Tibial nerve (tissue), 4 donors: Measurements from ENCODE around the gene ZNF219. TPM values are rescaled to one million over a fixed set of nuclear protein-coding genes. Genes with fewer than 3 reads are reported as not detected.

Source experiments
- DNase-seq, 2 donors: peaks; one replicate each; pipeline ENCODE4 v3.0.0-alpha.2; 2019; ENCODE audit warnings: low spot score in 2 of 2
- H3K27ac ChIP-seq, 4 donors: fragments of 200-600 bp; sonication (generic) in 3 of 4; one replicate each; pipeline ENCODE4 v1.5.1; 2017 to 2019; ENCODE audit warnings: mild to moderate bottlenecking in 1 of 4
- H3K27me3 ChIP-seq, 2 donors: fragments of 200-600 bp; sonication (generic) in 1 of 2; one replicate each; pipeline versions ENCODE4 v1.5.1 to v1.6.0; 2017 to 2019
- H3K36me3 ChIP-seq, 3 donors: fragments of 200-600 bp; sonication (generic); one replicate each; pipeline ENCODE4 v1.5.1; 2018 to 2019
- H3K4me1 ChIP-seq, 4 donors: fragments of 200-600 bp; sonication (generic) in 3 of 4; one replicate each; pipeline ENCODE4 v1.5.1; 2017 to 2019
- H3K4me3 ChIP-seq, 4 donors: fragments of 200-600 bp; sonication (generic) in 3 of 4; one replicate each; pipeline ENCODE4 v1.5.1; 2017 to 2019; ENCODE audit warnings: mild to moderate bottlenecking in 1 of 4, moderate library complexity in 1 of 4
- H3K9me3 ChIP-seq, 4 donors: fragments of 200-600 bp; sonication (generic) in 3 of 4; one replicate each; pipeline ENCODE4 v1.5.1; 2017 to 2019
- EP300 ChIP-seq, 2 donors: sonication (generic); formaldehyde crosslinking; IDR thresholded peaks; one replicate each; pipeline ENCODE4 v1.6.1; 2017; ENCODE audit warnings: antibody characterized with exemption in 2 of 2, mild to moderate bottlenecking in 1 of 2
- POLR2A ChIP-seq, 2 donors: fragments of 450-650 bp; IDR thresholded peaks; one replicate each; pipeline ENCODE4 v1.6.1; 2017; ENCODE audit warnings: antibody characterized with exemption in 2 of 2, mild to moderate bottlenecking in 2 of 2, moderate library complexity in 2 of 2
- WGBS, 2 donors: methylation state at CpG; one replicate each; pipeline ENCODE4 v1.1.5; 2018; 5-methylcytosine and 5-hydroxymethylcytosine counted together
- total RNA-seq, 4 donors: library from RNA; depleted of rRNA; stranded (reverse); fragments of >200 nt; gene quantifications; one replicate each; pipeline ENCODE4 v1.1.0, GENCODE V29; 2016
- TF ChIP-seq, protein P1 (sequence below), 5 experiments: fragments of 200-600 bp in 3 of 5; fragments of 450-650 bp in 2 of 5; sonication (generic) in 3 of 5; IDR thresholded peaks; one replicate each; pipeline ENCODE4 v1.5.1; 2016 to 2019; ENCODE audit warnings: antibody characterized with exemption in 5 of 5, mild to moderate bottlenecking in 3 of 5, moderate library complexity in 2 of 5

ZNF219 gene
- total RNA-seq, 4 donors from 2014 or later, result 28.6 to 90.3 (median 34.9) TPM

GRCh38 chr14:21092273-21093011 lies 6.0 kb downstream of the ZNF219 start:
- 31 to 40% methylated on average over 40 to 44 of the region's 59 CpGs for WGBS, 2 donors
- peaks cover 0 to 58% (median 0%) of the 10 kb centered on the region in 3 donors for H3K36me3 ChIP-seq
- peak overlapping the region; percentile 31 to 97 (median 66) for H3K27ac ChIP-seq
- no peaks in the 10 kb centered on the region for H3K9me3 ChIP-seq
- peaks cover 0 to 77% (median 13%) of the 10 kb centered on the region in 4 donors for H3K4me1 ChIP-seq
- no peaks in the 10 kb centered on the region for H3K27me3 ChIP-seq
- TF ChIP-seq POLR2A (IDR thresholded peaks at IDR 0.05) (peak in 1 of 2 donors; percentile 15), EP300 (IDR thresholded peaks at IDR 0.05) (peak in 1 of 2 donors; percentile 59)
- TF ChIP-seq, protein P1, sequence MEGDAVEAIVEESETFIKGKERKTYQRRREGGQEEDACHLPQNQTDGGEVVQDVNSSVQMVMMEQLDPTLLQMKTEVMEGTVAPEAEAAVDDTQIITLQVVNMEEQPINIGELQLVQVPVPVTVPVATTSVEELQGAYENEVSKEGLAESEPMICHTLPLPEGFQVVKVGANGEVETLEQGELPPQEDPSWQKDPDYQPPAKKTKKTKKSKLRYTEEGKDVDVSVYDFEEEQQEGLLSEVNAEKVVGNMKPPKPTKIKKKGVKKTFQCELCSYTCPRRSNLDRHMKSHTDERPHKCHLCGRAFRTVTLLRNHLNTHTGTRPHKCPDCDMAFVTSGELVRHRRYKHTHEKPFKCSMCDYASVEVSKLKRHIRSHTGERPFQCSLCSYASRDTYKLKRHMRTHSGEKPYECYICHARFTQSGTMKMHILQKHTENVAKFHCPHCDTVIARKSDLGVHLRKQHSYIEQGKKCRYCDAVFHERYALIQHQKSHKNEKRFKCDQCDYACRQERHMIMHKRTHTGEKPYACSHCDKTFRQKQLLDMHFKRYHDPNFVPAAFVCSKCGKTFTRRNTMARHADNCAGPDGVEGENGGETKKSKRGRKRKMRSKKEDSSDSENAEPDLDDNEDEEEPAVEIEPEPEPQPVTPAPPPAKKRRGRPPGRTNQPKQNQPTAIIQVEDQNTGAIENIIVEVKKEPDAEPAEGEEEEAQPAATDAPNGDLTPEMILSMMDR (IDR thresholded peaks at IDR 0.05), result peak; percentile 100
- no peak overlapping the region for H3K4me3 ChIP-seq
- peak; percentile 67 to 81 for DNase-seq

DNA sequence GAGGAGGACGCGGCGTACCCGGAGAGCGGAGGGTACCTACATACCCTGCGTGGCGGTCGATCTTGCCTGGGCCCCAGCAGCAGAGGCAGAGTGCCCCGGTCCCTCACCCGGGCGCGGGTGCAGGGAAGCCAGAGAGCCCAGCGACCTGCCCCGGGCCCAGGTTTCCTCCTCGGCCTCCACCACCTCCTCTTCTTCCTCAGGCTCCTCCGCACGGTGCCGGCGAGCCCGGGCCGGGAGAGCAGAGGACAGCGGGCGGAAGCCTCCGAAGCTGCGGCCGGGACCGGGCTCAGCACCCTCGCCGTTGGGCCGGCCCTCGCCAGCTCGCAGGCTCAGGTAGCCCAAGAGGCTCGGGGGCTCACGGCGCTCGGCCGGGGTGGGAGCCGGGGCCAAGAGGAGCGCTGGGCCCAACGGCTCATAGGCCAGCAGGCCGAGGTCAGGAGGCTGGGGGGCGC lies 6.6 kb downstream of the ZNF219 start:
- DNase-seq, result no peak
- Histone ChIP-seq H3K27me3 (no peaks in the 10 kb centered on the region), H3K4me1 (peaks cover 0 to 76% (median 13%) of the 10 kb centered on the region in 4 donors), H3K27ac (peak overlapping the region; percentile 31 to 97 (median 66)), H3K9me3 (no peaks in the 10 kb centered on the region), H3K4me3 (no peak overlapping the region), H3K36me3 (peaks cover 0 to 64% (median 0%) of the 10 kb centered on the region in 3 donors)
- WGBS, 2 donors, result 78 to 86% methylated on average over 39 to 40 of the region's 42 CpGs
- TF ChIP-seq POLR2A (IDR thresholded peaks at IDR 0.05) (no peak), EP300 (IDR thresholded peaks at IDR 0.05) (no peak)
- TF ChIP-seq, protein P1 (IDR thresholded peaks at IDR 0.05), result no peak

- DNase-seq, result no peak
- WGBS, 2 donors, result 78 to 81% methylated on average over 37 to 45 of the region's 45 CpGs
- Histone ChIP-seq H3K27me3 (no peaks in the 10 kb centered on the region), H3K27ac (peak overlapping the region in 2 of 4 donors; percentile 89 to 97), H3K9me3 (no peaks in the 10 kb centered on the region), H3K36me3 (peaks cover 0 to 70% (median 0%) of the 10 kb centered on the region in 3 donors), H3K4me3 (no peak overlapping the region), H3K4me1 (peaks cover 0 to 69% (median 12%) of the 10 kb centered on the region in 4 donors)
- no peak for TF ChIP-seq POLR2A (IDR thresholded peaks at IDR 0.05)
- TF ChIP-seq EP300 (IDR thresholded peaks at IDR 0.05), result no peak
- TF ChIP-seq, protein P1 (IDR thresholded peaks at IDR 0.05), result no peak
Measured at GRCh38 chr14:21090940-21091663, 7.4 kb downstream of the ZNF219 start.

DNA sequence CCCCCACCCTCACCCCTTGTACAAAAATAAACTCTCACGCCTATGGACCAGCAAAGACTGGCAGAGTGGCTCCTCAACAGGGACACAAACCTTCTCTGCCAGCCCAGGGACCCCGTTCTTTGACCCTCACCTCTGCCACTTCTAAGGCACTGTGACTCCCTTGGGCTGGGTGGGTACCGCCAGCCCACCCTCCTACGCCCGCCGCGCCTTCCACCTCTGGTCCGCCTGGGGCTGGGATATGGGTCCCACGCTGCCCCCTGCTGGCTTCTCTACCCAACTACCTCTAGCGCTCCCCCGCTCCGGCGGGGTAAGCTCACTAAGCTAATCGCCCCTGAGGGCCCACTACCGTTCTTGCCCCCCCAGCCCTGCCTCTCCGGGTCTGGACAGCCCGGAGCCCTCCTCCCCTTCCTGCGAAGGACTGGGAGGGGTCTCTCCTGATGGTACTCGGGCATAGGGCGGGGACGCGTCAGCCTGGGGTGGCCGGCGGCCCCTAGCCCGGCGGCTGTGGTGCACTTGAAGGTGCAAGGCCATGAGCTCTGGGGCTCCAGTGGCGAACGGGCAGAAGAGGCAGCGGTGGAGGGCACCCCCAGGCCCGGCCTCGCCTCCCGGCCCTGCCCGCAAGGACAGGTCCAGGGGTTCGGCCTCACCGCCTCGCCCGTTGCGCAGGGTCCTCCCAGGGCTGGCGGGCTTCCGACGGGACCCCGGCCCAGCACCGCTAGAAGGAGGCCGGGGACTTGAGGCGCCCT lies 8.1 kb downstream of the ZNF219 start:
- 75 to 76% methylated on average over 28 to 37 of the region's 45 CpGs for WGBS, 2 donors
- Histone ChIP-seq H3K9me3 (no peaks in the 10 kb centered on the region), H3K27ac (peak overlapping the region in 3 of 4 donors; percentile 13 to 97 (median 89)), H3K4me1 (peaks cover 0 to 62% (median 10%) of the 10 kb centered on the region in 4 donors), H3K4me3 (no peak overlapping the region), H3K36me3 (peaks cover 0 to 77% (median 5%) of the 10 kb centered on the region in 3 donors), H3K27me3 (no peaks in the 10 kb centered on the region)
- DNase-seq, result no peak
- TF ChIP-seq, protein P1 (IDR thresholded peaks at IDR 0.05), result peak; percentile 43 to 70 (median 55)
- TF ChIP-seq POLR2A (IDR thresholded peaks at IDR 0.05) (no peak), EP300 (IDR thresholded peaks at IDR 0.05) (no peak)
